ENCODE measurements around the gene SMO.

SMO gene

GRCh38 chr7:129188372-129188891 is at the start of gene SMO:
TSS of gene SMO (plus strand) at chr7:129188633. CDS start at chr7:129189152, 519 bp downstream.
- DNase-seq = no peak

- DNase-seq = no peak
Observed at GRCh38 chr7:129143724-129144094, 44.7 kb upstream of the SMO start.

- peak; percentile 41 to 42 for DNase-seq
Observed at GRCh38 chr7:129144095-129144833, 44.2 kb upstream of the SMO start, which contains the start of gene TSPAN33. TSS of gene TSPAN33 (plus strand) at chr7:129144707. CDS start at chr7:129144981, 274 bp downstream.

GRCh38 chr7:129144834-129145668 is 43.4 kb upstream of the SMO start:
- DNase-seq = peak in 1 of 2 experiments; percentile 9

- no peak for DNase-seq
Observed at GRCh38 chr7:129146237-129146979, 42.0 kb upstream of the SMO start.

GRCh38 chr7:129147731-129148130 is 40.7 kb upstream of the SMO start:
- DNase-seq = no peak

GRCh38 chr7:129149511-129149910 is 38.9 kb upstream of the SMO start:
- no peak for DNase-seq

GRCh38 chr7:129150199-129150996 is 38.0 kb upstream of the SMO start:
- no peak for DNase-seq

- no peak for DNase-seq
Observed at GRCh38 chr7:129157651-129158050, 30.8 kb upstream of the SMO start.

GRCh38 chr7:129159539-129159938 is 28.9 kb upstream of the SMO start:
- no peak for DNase-seq

- DNase-seq = no peak
Observed at GRCh38 chr7:129160161-129160905, 28.1 kb upstream of the SMO start.

- DNase-seq = no peak
Observed at GRCh38 chr7:129161524-129162225, 26.8 kb upstream of the SMO start.

- no peak for DNase-seq
Observed at GRCh38 chr7:129162732-129163131, 25.7 kb upstream of the SMO start.

GRCh38 chr7:129163875-129164544 is 24.4 kb upstream of the SMO start:
- no peak for DNase-seq

- no peak for DNase-seq
Observed at GRCh38 chr7:129166745-129167144, 21.7 kb upstream of the SMO start.

- no peak for DNase-seq
Observed at GRCh38 chr7:129167817-129168216, 20.6 kb upstream of the SMO start.

- DNase-seq = no peak
Observed at GRCh38 chr7:129168231-129169021, 20.0 kb upstream of the SMO start.

GRCh38 chr7:129169171-129169671 is 19.2 kb upstream of the SMO start:
- peak in 1 of 2 experiments; percentile 19 for DNase-seq
